ENCODE data around the gene KLRC3. TPM values are rescaled to one million over a fixed set of nuclear protein-coding genes. Genes with fewer than 3 reads are reported as not detected.
"Not testable (repeated sequence)": the region's sequence is repeated elsewhere in the genome, so short reads cannot be mapped to it uniquely, and the experiment has no call there.

The KLRC3 gene
- total RNA-seq, 6 experiments from 2014 or later: not detected

GRCh38 chr12:10386857-10387256 is 33.5 kb downstream of the KLRC3 start:
- H3K27ac Mint-ChIP-seq: no peak overlapping the region
- H3K9me3 Mint-ChIP-seq: no peaks in the 10 kb centered on the region
- H3K36me3 Mint-ChIP-seq (ENCODE audit: low read depth): no peaks in the 10 kb centered on the region
- no peaks in the 10 kb centered on the region for H3K27me3 Mint-ChIP-seq (ENCODE audit: insufficient read depth)
- no peak for DNase-seq
- peaks cover 22% of the 10 kb centered on the region for H3K4me1 Mint-ChIP-seq (ENCODE audit: low read depth)
- TF ChIP-seq CTCF (IDR thresholded peaks at IDR 0.05): no peak
- no peak overlapping the region for H3K4me3 Mint-ChIP-seq

- Mint-ChIP-seq H3K9me3 (no peaks in the 10 kb centered on the region), H3K4me3 (peak overlapping the region; percentile 25; the same call in 1 of the 2 replicates), H3K27me3 (ENCODE audit: insufficient read depth) (no peaks in the 10 kb centered on the region; the same call in 1 of the 2 replicates), H3K36me3 (ENCODE audit: low read depth) (no peaks in the 10 kb centered on the region), H3K27ac (peak overlapping the region; percentile 61), H3K4me1 (ENCODE audit: low read depth) (peaks cover 24% of the 10 kb centered on the region)
- DNase-seq: peak; percentile 78
- no peak for TF ChIP-seq CTCF (IDR thresholded peaks at IDR 0.05)
Observed at GRCh38 chr12:10385166-10385613, 35.2 kb downstream of the KLRC3 start.

GRCh38 chr12:10384191-10384590 is 36.2 kb downstream of the KLRC3 start:
- TF ChIP-seq CTCF (IDR thresholded peaks at IDR 0.05): no peak
- DNase-seq: no peak
- Mint-ChIP-seq H3K4me1 (ENCODE audit: low read depth) (peaks cover 24% of the 10 kb centered on the region), H3K27me3 (ENCODE audit: insufficient read depth) (no peaks in the 10 kb centered on the region; the same call in 1 of the 2 replicates), H3K27ac (no peak overlapping the region), H3K4me3 (no peak overlapping the region), H3K9me3 (no peaks in the 10 kb centered on the region), H3K36me3 (ENCODE audit: low read depth) (no peaks in the 10 kb centered on the region)

- Mint-ChIP-seq H3K4me3 (no peak overlapping the region), H3K9me3 (no peaks in the 10 kb centered on the region), H3K27me3 (ENCODE audit: insufficient read depth) (no peaks in the 10 kb centered on the region; the same call in 1 of the 2 replicates), H3K4me1 (ENCODE audit: low read depth) (peaks cover 24% of the 10 kb centered on the region), H3K36me3 (ENCODE audit: low read depth) (no peaks in the 10 kb centered on the region), H3K27ac (no peak overlapping the region)
- no peak for TF ChIP-seq CTCF (IDR thresholded peaks at IDR 0.05)
- DNase-seq: no peak
Observed at GRCh38 chr12:10381928-10382628, 38.3 kb downstream of the KLRC3 start.

- not testable (repeated sequence) for H3K36me3 Mint-ChIP-seq (ENCODE audit: low read depth); DNase-seq; H3K27me3 Mint-ChIP-seq (ENCODE audit: insufficient read depth); H3K9me3 Mint-ChIP-seq; H3K27ac Mint-ChIP-seq; H3K4me3 Mint-ChIP-seq
- peaks cover 13% of the 10 kb centered on the region; the same call in 1 of the 2 replicates for H3K4me1 Mint-ChIP-seq (ENCODE audit: low read depth)
Observed at GRCh38 chr12:10378737-10379136, 41.7 kb downstream of the KLRC3 start.

GRCh38 chr12:10374624-10375018 is 45.8 kb downstream of the KLRC3 start:
- H3K4me1 Mint-ChIP-seq (ENCODE audit: low read depth): peaks cover 19% of the 10 kb centered on the region; the same call in 1 of the 2 replicates
- H3K27ac Mint-ChIP-seq: no peak overlapping the region
- H3K27me3 Mint-ChIP-seq (ENCODE audit: insufficient read depth): peaks cover 2% of the 10 kb centered on the region
- DNase-seq: no peak
- no peaks in the 10 kb centered on the region for H3K9me3 Mint-ChIP-seq
- no peak for TF ChIP-seq CTCF (IDR thresholded peaks at IDR 0.05)
- no peaks in the 10 kb centered on the region for H3K36me3 Mint-ChIP-seq (ENCODE audit: low read depth)
- H3K4me3 Mint-ChIP-seq: no peak overlapping the region; the same call in 1 of the 2 replicates
